Thyroid gland (tissue), 4 donors: ENCODE data around the gene PRR12. TPM values are rescaled to one million over a fixed set of nuclear protein-coding genes. Genes with fewer than 3 reads are reported as not detected.

Experiments
- DNase-seq, 2 donors: peaks; one replicate each; pipeline ENCODE4 v3.0.0-alpha.2; 2019
- H3K27ac ChIP-seq, 3 donors: fragments of 200-600 bp; sonication (generic); 1 replicate in 2 of 3; 2 replicates in 1 of 3; pipeline ENCODE4 v1.5.1; 2016 to 2019; ENCODE audit warnings: mild to moderate bottlenecking in 1 of 3, moderate library complexity in 1 of 3
- H3K27me3 ChIP-seq: fragments of 200-600 bp; sonication (generic); one replicate; pipeline ENCODE4 v1.5.1; 2019
- H3K36me3 ChIP-seq, 2 donors: fragments of 200-600 bp; sonication (generic); one replicate each; pipeline ENCODE4 v1.5.1; 2016 to 2019
- H3K4me1 ChIP-seq, 2 donors: fragments of 200-600 bp; sonication (generic); one replicate each; pipeline ENCODE4 v1.5.1; 2017 to 2019
- H3K4me3 ChIP-seq, 3 donors: fragments of 200-600 bp; sonication (generic); replicated peaks in 1 of 3; 1 replicate in 2 of 3; 2 replicates in 1 of 3; pipeline ENCODE4 v1.5.1; 2016; ENCODE audit warnings: mild to moderate bottlenecking in 1 of 3
- H3K9me3 ChIP-seq: fragments of 200-600 bp; sonication (generic); one replicate; pipeline ENCODE4 v1.5.1; 2017
- CTCF ChIP-seq, 6 experiments: fragments of 200-600 bp in 3 of 6; fragments of 450-650 bp in 3 of 6; sonication (generic) in 3 of 6; IDR thresholded peaks; one replicate each; pipeline ENCODE4 v1.5.1; 2016 to 2019; ENCODE audit warnings: antibody characterized with exemption in 6 of 6, mild to moderate bottlenecking in 2 of 6, inconsistent platforms in 1 of 6, moderate library complexity in 1 of 6
- POLR2A ChIP-seq, 2 donors: fragments of 450-650 bp; IDR thresholded peaks; one replicate each; pipeline ENCODE4 v1.6.1; 2017; ENCODE audit warnings: antibody characterized with exemption in 2 of 2, mild to moderate bottlenecking in 2 of 2, moderate library complexity in 1 of 2
- WGBS, 2 donors: methylation state at CpG; one replicate each; pipeline ENCODE4 v1.1.5; 2017; 5-methylcytosine and 5-hydroxymethylcytosine counted together
- intact Hi-C: fragments of 100-400 bp; cut with DNase I; formaldehyde crosslinking; loops from one replicate; pipeline ENCODE4 v1.15.1; 2023
- total RNA-seq, 4 donors: library from RNA; depleted of rRNA; stranded (reverse); fragments of >200 nt; gene quantifications; one replicate each; pipeline ENCODE4 v1.2.3, GENCODE V29; 2016

The PRR12 gene
- total RNA-seq, 4 donors from 2014 or later = 7.3 to 15.6 (median 12.4) TPM

DNA sequence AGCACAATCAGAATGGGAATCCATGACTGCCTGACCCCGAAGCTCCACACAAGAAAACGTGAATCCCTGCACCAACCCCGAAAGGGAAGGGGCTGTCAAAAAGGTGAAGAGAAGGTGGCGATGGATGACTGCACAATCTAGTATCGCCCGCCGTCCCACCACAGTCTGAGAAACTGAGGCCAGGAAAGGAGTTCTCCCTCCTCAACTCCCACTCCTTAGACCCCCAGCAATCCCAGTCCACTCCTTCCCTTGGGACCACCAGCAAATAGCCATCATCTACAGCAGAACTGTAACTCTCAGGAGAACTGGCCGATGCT, 11.1 kb upstream of the PRR12 start:
- peaks cover 4 to 5% of the 10 kb centered on the region in 2 donors for H3K4me1 ChIP-seq
- peaks cover 0 to 6% of the 10 kb centered on the region in 2 donors for H3K36me3 ChIP-seq
- peak overlapping the region; percentile 12 to 69 (median 17) for H3K27ac ChIP-seq
- no peaks in the 10 kb centered on the region for H3K9me3 ChIP-seq
- H3K27me3 ChIP-seq = no peaks in the 10 kb centered on the region
- WGBS, 2 donors = 1% methylated on average over 7 to 8 of the region's 8 CpGs
- peak overlapping the region; percentile 45 to 48 (median 47) for H3K4me3 ChIP-seq
- no peak for DNase-seq
- intact Hi-C loops = no loop called here
- TF ChIP-seq CTCF (IDR thresholded peaks at IDR 0.05) = no peak
- TF ChIP-seq POLR2A (IDR thresholded peaks at IDR 0.05) = no peak

DNA sequence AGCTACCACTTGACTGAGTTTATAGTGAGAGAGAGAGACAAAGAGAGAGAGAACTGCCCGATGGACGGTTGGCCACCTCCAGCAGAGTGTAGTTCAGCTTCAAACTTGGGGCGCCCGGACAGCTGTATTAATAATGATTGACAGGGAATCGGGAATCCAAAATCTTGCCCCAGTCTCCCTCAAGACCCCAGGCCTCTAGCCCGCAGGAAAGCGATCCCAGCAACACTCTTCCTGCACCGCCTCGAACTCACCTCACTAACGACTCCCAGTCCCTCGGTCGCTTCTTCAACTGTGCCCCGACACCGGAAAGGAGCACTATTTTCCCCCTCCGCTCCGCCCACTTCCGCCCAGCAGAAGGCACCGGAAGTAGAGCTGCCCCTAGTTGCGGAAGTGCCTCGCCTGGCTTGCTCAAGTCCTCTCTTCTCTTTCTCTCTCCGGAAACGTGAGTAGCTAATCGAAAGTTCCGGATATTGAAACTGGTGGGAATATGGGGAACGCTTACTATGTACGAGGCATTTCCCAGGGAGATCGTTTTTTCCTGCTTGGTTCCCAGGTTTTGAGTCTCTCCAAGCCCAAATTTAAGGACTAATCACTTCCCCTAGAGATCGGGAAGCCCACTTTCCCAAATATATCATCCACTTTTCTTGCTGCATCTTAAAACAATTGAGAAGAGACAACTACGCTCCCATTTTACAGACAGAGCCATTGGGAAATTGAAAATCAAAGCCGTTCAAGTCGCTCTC, 10.5 kb upstream of the PRR12 start, which contains the start of gene NOSIP:
TSS of gene NOSIP (minus strand) at position 293 of the 743 bp plus-strand sequence. CDS start 19,865 bp downstream, outside the sequence.
- H3K27me3 ChIP-seq = no peaks in the 10 kb centered on the region
- DNase-seq = peak; percentile 96
- H3K27ac ChIP-seq = peak within 1 kb of the TSS; percentile 33 to 81 (median 69)
- peaks cover 0 to 4% of the 10 kb centered on the region in 2 donors for H3K36me3 ChIP-seq
- TF ChIP-seq POLR2A (IDR thresholded peaks at IDR 0.05) = peak in 1 of 2 donors; percentile 88
- peak in 2 of 6 experiments; percentile 5 to 15 for TF ChIP-seq CTCF (IDR thresholded peaks at IDR 0.05)
- 2 to 3% methylated on average over 31 of the region's 31 CpGs for WGBS, 2 donors
- peaks cover 4 to 5% of the 10 kb centered on the region in 2 donors for H3K4me1 ChIP-seq
- intact Hi-C loops = no loop called here
- H3K9me3 ChIP-seq = no peaks in the 10 kb centered on the region
- H3K4me3 ChIP-seq = peak within 1 kb of the TSS; percentile 45 to 48 (median 47)

- H3K36me3 ChIP-seq = no peaks in the 10 kb centered on the region
- intact Hi-C loops = no loop called here
Observed at GRCh38 chr19:49581007-49581508, 9.9 kb upstream of the PRR12 start, which contains the start of gene PRRG2. TSS of gene PRRG2 (plus strand) at chr19:49581316. CDS start at chr19:49583220, 1,904 bp downstream.

DNA sequence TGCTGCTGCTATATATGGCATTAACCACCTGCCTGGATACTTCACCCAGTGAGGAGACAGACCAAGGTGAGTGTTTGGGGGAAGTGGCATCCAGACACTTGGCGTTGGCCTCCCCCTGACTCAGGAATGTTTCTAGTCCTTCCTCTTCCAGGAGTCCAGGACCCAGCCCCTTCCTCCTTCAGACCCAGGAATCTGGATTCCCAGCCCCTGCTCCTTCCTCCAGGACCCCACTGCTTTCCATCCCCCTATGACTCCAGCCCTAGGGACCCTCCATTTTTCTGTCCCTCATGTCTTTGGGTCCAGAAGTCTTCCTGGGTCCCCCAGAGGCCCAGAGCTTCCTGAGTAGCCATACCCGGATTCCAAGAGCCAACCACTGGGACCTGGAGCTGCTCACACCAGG, 7.7 kb upstream of the PRR12 start:
- 34 to 58% methylated on average over 2 of the region's 2 CpGs for WGBS, 2 donors

More at GRCh38 chr19:49581007-49581508, 9.9 kb upstream of the PRR12 start, which contains the start of gene PRRG2:
- H3K27ac ChIP-seq = peak within 1 kb of the TSS; percentile 33 to 81 (median 69)
- WGBS, 2 donors = 11 to 16% methylated on average over 15 of the region's 15 CpGs
- H3K4me1 ChIP-seq = peaks cover 4 to 5% of the 10 kb centered on the region in 2 donors
- H3K4me3 ChIP-seq = peak within 1 kb of the TSS; percentile 45 to 48 (median 47)
- DNase-seq = peak; percentile 73 to 74
- H3K27me3 ChIP-seq = no peaks in the 10 kb centered on the region
- H3K9me3 ChIP-seq = no peaks in the 10 kb centered on the region
- no peak for TF ChIP-seq CTCF (IDR thresholded peaks at IDR 0.05)
- TF ChIP-seq POLR2A (IDR thresholded peaks at IDR 0.05) = peak in 1 of 2 donors; percentile 41

More for the DNA sequence above, 7.7 kb upstream of the PRR12 start:
- Histone ChIP-seq H3K9me3 (no peaks in the 10 kb centered on the region), H3K36me3 (no peaks in the 10 kb centered on the region), H3K4me3 (no peak overlapping the region), H3K27ac (no peak overlapping the region), H3K27me3 (no peaks in the 10 kb centered on the region), H3K4me1 (peaks cover 4 to 5% of the 10 kb centered on the region in 2 donors)
- no peak for TF ChIP-seq POLR2A (IDR thresholded peaks at IDR 0.05)
- TF ChIP-seq CTCF (IDR thresholded peaks at IDR 0.05) = no peak
- intact Hi-C loops = no loop called here
- DNase-seq = no peak
